Astrocyte (in vitro differentiated cells and primary cell): ENCODE measurements around the gene BMAL1. TPM values are rescaled to one million over a fixed set of nuclear protein-coding genes. Genes with fewer than 3 reads are reported as not detected.

Source experiments
- DNase-seq: peaks from one replicate; pipeline ENCODE4 v3.0.0-alpha.2; 2010; ENCODE audit warnings: low read depth
- FAIRE-seq: peaks from 2 replicates; lab custom pipeline; 2011; peaks lifted over from hg19 to GRCh38; lab: Jason Lieb, UNC
- H2AFZ ChIP-seq: 2 replicates; pipeline ENCODE4 v1.6.0; 2012; ENCODE audit warnings: low read depth, low read length, inconsistent platforms
- H3K27ac ChIP-seq: 2 replicates; pipeline ENCODE4 v1.5.1; 2011; ENCODE audit warnings: low read depth, low read length, inconsistent platforms
- H3K27me3 ChIP-seq: 2 replicates; pipeline ENCODE4 v1.6.0; 2011; ENCODE audit warnings: low read length, inconsistent platforms; ENCODE audit not compliant: insufficient read depth
- H3K36me3 ChIP-seq: 2 replicates; pipeline ENCODE4 v1.5.1; 2011; ENCODE audit warnings: low read length, inconsistent platforms; ENCODE audit not compliant: insufficient read depth
- H3K4me1 ChIP-seq: 2 replicates; pipeline ENCODE4 v1.5.1; 2011; ENCODE audit warnings: low read length, inconsistent platforms; ENCODE audit not compliant: insufficient read depth
- H3K4me2 ChIP-seq: 2 replicates; pipeline ENCODE4 v1.6.0; 2012; ENCODE audit warnings: low read length, inconsistent platforms
- H3K4me3 ChIP-seq: 2 replicates; pipeline ENCODE4 v1.5.1; 2011; ENCODE audit warnings: low read depth, mild to moderate bottlenecking, low read length, inconsistent platforms; ENCODE audit not compliant: insufficient read depth
- H3K79me2 ChIP-seq: 2 replicates; pipeline ENCODE4 v1.6.0; 2012; ENCODE audit warnings: mild to moderate bottlenecking, low read length, inconsistent platforms; ENCODE audit not compliant: insufficient read depth
- H3K9ac ChIP-seq: 2 replicates; pipeline ENCODE4 v1.6.0; 2012; ENCODE audit warnings: mild to moderate bottlenecking, low read length, inconsistent platforms
- H3K9me3 ChIP-seq: 2 replicates; pipeline ENCODE4 v1.5.1; 2012; ENCODE audit warnings: low read depth, mild to moderate bottlenecking, low read length, inconsistent platforms; ENCODE audit not compliant: insufficient read depth
- H4K20me1 ChIP-seq: 2 replicates; pipeline ENCODE4 v1.6.0; 2012; ENCODE audit warnings: low read length, inconsistent platforms; ENCODE audit not compliant: insufficient read depth
- H3K27ac Mint-ChIP-seq: one replicate; pipeline ENCODE4 v1.8.0; 2021; ENCODE audit warnings: mild to moderate bottlenecking, mixed read lengths; ENCODE audit not compliant: unreplicated experiment
- H3K27me3 Mint-ChIP-seq: one replicate; pipeline ENCODE4 v1.8.0; 2021; ENCODE audit warnings: low read depth, mixed read lengths; ENCODE audit not compliant: unreplicated experiment
- H3K36me3 Mint-ChIP-seq: one replicate; pipeline ENCODE4 v1.8.0; 2021; ENCODE audit warnings: low read depth, mixed read lengths; ENCODE audit not compliant: unreplicated experiment
- H3K4me1 Mint-ChIP-seq: one replicate; pipeline ENCODE4 v1.8.0; 2021; ENCODE audit warnings: low read depth, mixed read lengths; ENCODE audit not compliant: unreplicated experiment
- H3K4me3 Mint-ChIP-seq: one replicate; pipeline ENCODE4 v1.8.0; 2021; ENCODE audit warnings: mild to moderate bottlenecking, moderate library complexity, mixed read lengths; ENCODE audit not compliant: unreplicated experiment
- H3K9me3 Mint-ChIP-seq: one replicate; pipeline ENCODE4 v1.8.0; 2021; ENCODE audit warnings: mild to moderate bottlenecking, mixed read lengths; ENCODE audit not compliant: unreplicated experiment
- CTCF ChIP-seq: IDR thresholded peaks from 2 replicates; pipeline ENCODE4 v1.5.1; 2011; ENCODE audit warnings: low read depth, mild to moderate bottlenecking, inconsistent platforms, low read length, moderate library complexity; ENCODE audit not compliant: insufficient read depth
- EZH2 ChIP-seq: IDR thresholded peaks from 2 replicates; pipeline ENCODE4 v1.6.1; 2012; ENCODE audit warnings: mild to moderate bottlenecking, low read length, inconsistent platforms; ENCODE audit not compliant: insufficient read depth
- total RNA-seq: library from RNA; stranded (reverse); gene quantifications from 2 replicates; pipeline ENCODE4 v1.2.1, GENCODE V29; 2021

The BMAL1 gene
- total RNA-seq, 1 donor from 2014 or later = 26.9 TPM

GRCh38 chr11:13346470-13346869, 68.9 kb downstream of the BMAL1 start:
- Mint-ChIP-seq H3K27ac (no peak overlapping the region), H3K36me3 (peaks cover 13% of the 10 kb centered on the region), H3K9me3 (no peaks in the 10 kb centered on the region), H3K27me3 (no peaks in the 10 kb centered on the region), H3K4me1 (peaks cover 18% of the 10 kb centered on the region), H3K4me3 (no peak overlapping the region)
- Histone ChIP-seq H3K79me2 (peaks cover 3% of the 10 kb centered on the region), H3K4me1 (peaks cover 4% of the 10 kb centered on the region), H3K27me3 (no peaks in the 10 kb centered on the region), H3K4me3 (no peak overlapping the region), H3K27ac (no peak overlapping the region), H3K36me3 (no peaks in the 10 kb centered on the region), H3K4me2 (no peak overlapping the region), H3K9ac (no peak overlapping the region), H2AFZ (no peak overlapping the region), H3K9me3 (no peaks in the 10 kb centered on the region), H4K20me1 (no peaks in the 10 kb centered on the region)
- TF ChIP-seq CTCF = no peak
- no peak for TF ChIP-seq EZH2
- DNase-seq = no peak
- no peak for FAIRE-seq

GRCh38 chr11:13347901-13348300, 70.3 kb downstream of the BMAL1 start:
- Histone ChIP-seq H3K4me1 (peaks cover 4% of the 10 kb centered on the region), H4K20me1 (no peaks in the 10 kb centered on the region), H3K9me3 (no peaks in the 10 kb centered on the region), H3K4me2 (no peak overlapping the region), H3K79me2 (peaks cover 3% of the 10 kb centered on the region), H3K36me3 (no peaks in the 10 kb centered on the region), H3K27me3 (no peaks in the 10 kb centered on the region), H3K4me3 (no peak overlapping the region), H3K9ac (no peak overlapping the region), H3K27ac (no peak overlapping the region), H2AFZ (no peak overlapping the region)
- FAIRE-seq (no peak), DNase-seq (no peak)
- Mint-ChIP-seq H3K4me1 (peaks cover 14% of the 10 kb centered on the region), H3K4me3 (no peak overlapping the region), H3K27ac (no peak overlapping the region), H3K9me3 (no peaks in the 10 kb centered on the region), H3K36me3 (peaks cover 9% of the 10 kb centered on the region), H3K27me3 (no peaks in the 10 kb centered on the region)
- TF ChIP-seq CTCF (no peak), EZH2 (no peak)

- no peaks in the 10 kb centered on the region for H3K9me3 Mint-ChIP-seq
- Histone ChIP-seq H3K4me2 (no peak overlapping the region), H3K4me1 (peaks cover 4% of the 10 kb centered on the region), H3K79me2 (peaks cover 3% of the 10 kb centered on the region), H3K4me3 (no peak overlapping the region), H3K27me3 (no peaks in the 10 kb centered on the region), H3K27ac (no peak overlapping the region), H2AFZ (no peak overlapping the region), H3K36me3 (no peaks in the 10 kb centered on the region), H3K9ac (no peak overlapping the region), H3K9me3 (no peaks in the 10 kb centered on the region), H4K20me1 (no peaks in the 10 kb centered on the region)
- no peak for FAIRE-seq
- peaks cover 14% of the 10 kb centered on the region for H3K4me1 Mint-ChIP-seq
- no peaks in the 10 kb centered on the region for H3K27me3 Mint-ChIP-seq
- H3K36me3 Mint-ChIP-seq = peaks cover 9% of the 10 kb centered on the region
- DNase-seq = no peak
- TF ChIP-seq EZH2 (no peak), CTCF (no peak)
- no peak overlapping the region for H3K27ac Mint-ChIP-seq
- H3K4me3 Mint-ChIP-seq = no peak overlapping the region
Observed at GRCh38 chr11:13348305-13348704, 70.7 kb downstream of the BMAL1 start.
